ENCODE data around the gene OR2V2. TPM values are rescaled to one million over a fixed set of nuclear protein-coding genes. Genes with fewer than 3 reads are reported as not detected.

OR2V2 gene
- total RNA-seq, 1 donor from 2014 or later = not detected

DNA sequence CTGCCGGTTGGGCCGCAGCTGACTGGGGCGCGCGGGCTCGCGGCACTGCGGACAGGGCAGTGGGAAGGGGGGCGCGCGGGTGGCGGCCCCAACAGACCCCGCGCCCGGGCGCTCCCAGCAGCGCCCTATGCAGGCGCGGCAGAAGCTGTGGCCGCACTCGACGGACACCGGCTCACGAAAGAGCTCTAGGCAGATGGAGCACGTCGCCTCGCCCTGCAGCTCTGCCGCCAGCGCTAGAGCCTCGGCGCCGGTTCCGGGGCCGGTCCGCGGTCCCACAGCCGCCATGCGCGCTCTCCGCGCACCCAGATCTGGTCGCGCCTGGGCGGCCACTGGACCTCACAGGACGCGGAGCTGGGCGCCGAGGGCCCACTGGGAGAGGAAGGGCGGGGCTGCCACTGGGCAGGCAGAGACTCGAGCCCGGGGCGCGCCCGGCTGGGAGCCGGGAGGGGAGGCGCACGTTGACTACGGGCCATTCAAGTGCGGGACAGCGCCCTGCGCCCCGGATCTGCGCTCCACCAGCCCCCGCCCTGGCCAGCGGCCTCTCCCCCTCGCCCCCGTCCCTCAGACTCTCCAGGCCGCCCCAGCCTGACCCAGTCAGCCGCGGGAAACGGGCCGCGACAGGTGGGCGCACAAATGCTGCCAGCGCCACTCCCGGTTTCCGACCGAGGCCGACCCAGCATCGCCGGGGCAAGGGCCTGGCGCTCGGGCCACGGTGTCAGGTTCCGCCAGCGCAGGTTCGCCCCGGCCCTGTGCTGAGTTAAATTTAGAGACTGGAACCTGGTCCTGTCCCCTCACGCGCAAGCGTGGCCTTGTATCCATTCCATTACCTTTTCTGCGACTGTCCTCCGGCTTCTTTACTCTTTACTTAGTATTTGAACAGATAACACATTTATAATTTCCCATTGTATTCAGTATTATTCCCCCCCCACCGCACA, 57.7 kb downstream of the OR2V2 start, which contains the start of gene TRIM7:
TSS of gene TRIM7 (minus strand) at position 371 of the 935 bp plus-strand sequence. CDS start at position 285, 86 bp downstream.
- no peak for DNase-seq (ENCODE audit: extremely low read depth, low read depth, low spot score)

DNA sequence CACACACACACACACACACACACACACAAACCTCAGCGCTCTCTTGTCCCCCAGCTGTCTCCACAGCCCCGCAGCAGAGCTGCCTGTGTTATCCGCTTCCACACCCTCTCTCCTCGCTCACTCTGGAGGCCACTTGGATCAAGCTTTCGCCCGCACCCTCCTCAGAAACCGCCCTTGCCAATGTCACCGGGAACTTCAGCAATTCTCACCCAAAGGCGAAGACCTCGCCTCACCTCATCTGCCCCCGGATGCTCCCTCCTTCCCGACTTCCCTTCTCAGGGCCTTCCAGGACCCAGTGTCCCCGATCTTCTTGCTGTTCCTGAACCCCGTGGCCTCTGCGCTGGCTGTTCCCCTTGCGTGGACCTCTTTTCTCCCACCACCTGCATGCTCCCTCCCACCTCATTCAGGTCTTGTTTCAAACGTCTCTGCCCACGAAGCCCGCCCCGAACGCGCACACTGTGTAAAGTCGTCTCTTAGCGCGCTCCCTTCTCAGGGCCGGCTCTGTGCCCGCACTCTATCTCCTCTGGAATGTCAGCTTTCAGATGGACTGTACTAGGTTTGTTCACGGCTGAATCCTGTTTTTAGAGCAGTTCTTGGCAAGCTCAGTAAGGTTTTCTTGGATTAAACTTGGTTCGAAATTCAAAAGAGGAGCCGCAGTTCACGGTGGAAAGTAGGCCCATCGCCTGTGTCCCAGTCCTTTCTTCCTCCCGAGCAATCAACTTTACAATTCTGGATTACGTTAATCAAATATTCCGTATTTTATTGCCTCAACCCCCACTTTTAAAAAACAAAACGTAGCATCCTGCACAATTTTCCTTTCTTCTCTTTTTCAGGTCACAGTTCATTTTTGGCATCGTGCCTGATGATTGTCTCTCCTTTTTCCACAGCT, 58.6 kb downstream of the OR2V2 start:
- no peak for DNase-seq (ENCODE audit: extremely low read depth, low read depth, low spot score)

DNA sequence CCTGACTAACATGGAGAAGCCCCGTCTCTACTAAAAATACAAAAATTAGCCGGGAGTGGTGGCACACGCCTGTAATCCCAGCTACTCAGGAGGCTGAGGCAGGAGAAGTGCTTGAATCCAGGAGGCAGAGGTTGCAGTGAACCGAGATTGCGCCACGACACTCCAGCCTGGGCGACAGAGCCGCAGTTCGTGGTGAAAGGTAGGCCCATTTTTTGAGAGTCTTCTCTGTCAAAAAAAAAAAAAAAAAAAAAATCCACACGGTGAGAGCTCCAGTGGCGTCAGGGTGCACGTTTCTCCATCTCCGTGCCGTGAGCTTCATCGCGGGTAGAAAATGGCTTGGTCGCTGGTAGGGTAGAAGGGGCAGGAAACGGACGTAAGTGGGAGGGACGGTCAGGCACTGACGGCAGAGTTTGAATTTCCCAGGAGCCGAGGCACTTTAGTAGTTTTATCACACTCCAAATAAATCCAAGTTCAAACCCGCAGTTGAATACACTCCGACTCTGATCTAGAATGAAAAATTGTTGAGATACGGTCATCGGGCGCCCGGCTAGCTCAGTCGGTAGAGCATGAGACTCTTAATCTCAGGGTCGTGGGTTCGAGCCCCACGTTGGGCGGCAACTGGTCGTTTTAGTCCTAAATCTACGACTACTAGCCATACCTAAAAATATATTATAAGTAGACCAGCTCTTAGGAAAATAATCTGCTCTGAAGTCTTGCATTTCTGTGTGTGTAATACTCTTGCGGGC, 60.0 kb downstream of the OR2V2 start:
- DNase-seq (ENCODE audit: extremely low read depth, low read depth, low spot score) = peak; percentile 86

GRCh38 chr5:181207960-181208253, 60.5 kb downstream of the OR2V2 start:
- DNase-seq (ENCODE audit: extremely low read depth, low read depth, low spot score) = no peak

Other genes starting within 250 kb of the OR2V2 start
- not detected in 2 replicates for gene BTNL8, start 248.4 kb upstream of the OR2V2 start, total RNA-seq
- not detected in 2 replicates for gene BTNL3, start 158.7 kb upstream of the OR2V2 start, total RNA-seq
- gene BTNL9, start 107.3 kb upstream of the OR2V2 start, total RNA-seq = 0.15 and 2.8 TPM in 2 replicates
- not detected in 2 replicates for gene OR2V1, start 16.4 kb upstream of the OR2V2 start, total RNA-seq
- gene TRIM7, start 57.6 kb downstream of the OR2V2 start, total RNA-seq = 2.8 and 5.3 TPM in 2 replicates
- 10.9 and 12.1 TPM in 2 replicates for gene TRIM41, start 75.7 kb downstream of the OR2V2 start, total RNA-seq
- 2,136 and 2,867 TPM in 2 replicates for gene RACK1, start 96.3 kb downstream of the OR2V2 start, total RNA-seq
- gene TRIM52, start 113.6 kb downstream of the OR2V2 start, total RNA-seq = 4.0 and 7.1 TPM in 2 replicates
- gene OR4F3, start 219.7 kb downstream of the OR2V2 start, total RNA-seq = not detected in 2 replicates